Spleen (tissue), 11 donors: ENCODE data around the gene NXNL2. TPM values are rescaled to one million over a fixed set of nuclear protein-coding genes. Genes with fewer than 3 reads are reported as not detected.

ENCODE experiments used
- DNase-seq: peaks from one replicate; pipeline ENCODE4 v3.0.0-alpha.2; 2020
- H3K27ac ChIP-seq, 8 donors: fragments of 200-600 bp; sonication (generic) in 7 of 8; 1 replicate in 4 of 8; 2 replicates in 4 of 8; pipeline versions ENCODE4 v1.5.0 to v1.8.0; 2016 to 2021; ENCODE audit warnings: inconsistent platforms in 4 of 8, mild to moderate bottlenecking in 4 of 8, moderate library complexity in 1 of 8
- H3K27me3 ChIP-seq, 7 donors: fragments of 200-600 bp; sonication (generic) in 6 of 7; replicated peaks in 1 of 7; 1 replicate in 4 of 7; 2 replicates in 3 of 7; pipeline versions ENCODE4 v1.5.0 to v1.8.0; 2016 to 2021; ENCODE audit warnings: inconsistent platforms in 3 of 7, mild to moderate bottlenecking in 1 of 7
- H3K36me3 ChIP-seq, 6 donors: fragments of 200-600 bp; sonication (generic) in 5 of 6; 1 replicate in 4 of 6; 2 replicates in 2 of 6; pipeline versions ENCODE4 v1.5.0 to v1.8.0; 2016 to 2021; ENCODE audit warnings: inconsistent platforms in 2 of 6
- H3K4me1 ChIP-seq, 6 donors: fragments of 200-600 bp; sonication (generic) in 5 of 6; 1 replicate in 3 of 6; 2 replicates in 3 of 6; pipeline versions ENCODE4 v1.5.0 to v1.8.0; 2016 to 2021; ENCODE audit warnings: inconsistent platforms in 3 of 6
- H3K4me3 ChIP-seq, 8 donors: fragments of 200-600 bp; sonication (generic) in 7 of 8; 1 replicate in 4 of 8; 2 replicates in 4 of 8; pipeline versions ENCODE4 v1.5.0 to v1.8.0; 2016 to 2021; ENCODE audit warnings: inconsistent platforms in 4 of 8, mild to moderate bottlenecking in 4 of 8, moderate library complexity in 2 of 8
- H3K9me3 ChIP-seq, 8 donors: fragments of 200-600 bp; sonication (generic) in 7 of 8; 1 replicate in 4 of 8; 2 replicates in 4 of 8; pipeline versions ENCODE4 v1.5.0 to v1.8.0; 2016 to 2021; ENCODE audit warnings: inconsistent platforms in 4 of 8
- CTCF ChIP-seq, 11 experiments: fragments of 200-600 bp in 7 of 11; fragments of 450-650 bp in 4 of 11; sonication (generic) in 4 of 11; IDR thresholded peaks in 8 of 11; conservative IDR thresholded peaks in 3 of 11; 1 replicate in 7 of 11; 2 replicates in 4 of 11; pipeline versions ENCODE4 v1.4.0 to v1.8.0; 2016 to 2021; ENCODE audit warnings: antibody characterized with exemption in 11 of 11, inconsistent platforms in 4 of 11, mild to moderate bottlenecking in 1 of 11
- POLR2A ChIP-seq, 3 donors: fragments of 450-650 bp; IDR thresholded peaks; one replicate each; pipeline ENCODE4 v1.5.1; 2017; ENCODE audit warnings: antibody characterized with exemption in 3 of 3, mild to moderate bottlenecking in 1 of 3
- POLR2AphosphoS5 ChIP-seq, 3 donors: sonication (generic); formaldehyde crosslinking; IDR thresholded peaks; one replicate each; pipeline ENCODE4 v1.5.1; 2017; ENCODE audit warnings: antibody characterized with exemption in 3 of 3
- WGBS, 5 donors: extraction: QIAGEN DNeasy Blood & Tissue Kit in 3 of 5; methylation state at CpG; one replicate each; pipeline versions ENCODE4 v1.1.5 to v1.1.7; 2013 to 2018; 5-methylcytosine and 5-hydroxymethylcytosine counted together
- intact Hi-C: fragments of 100-400 bp; cut with DNase I; formaldehyde crosslinking; loops from one replicate; pipeline ENCODE4 v1.15.0; 2023; ENCODE audit warnings: low total_unique reads
- polyA plus RNA-seq, 3 donors: library from polyadenylated mRNA; stranded (reverse); fragments of 200-250 nt; gene quantifications; one replicate each; pipeline ENCODE4 v1.2.1, GENCODE V29; 2013
- total RNA-seq, 7 donors: library from RNA; depleted of rRNA in 3 of 7; stranded (reverse); fragments of >200 nt in 3 of 7; fragmentation: NEBNext Ultra II Directional in 4 of 7; extraction: Animal tissue kit (Norgen Biotek cat#: 25700) in 4 of 7; gene quantifications; one replicate each; pipeline versions ENCODE4 v1.1.0 to v1.2.1, GENCODE V29; 2016 to 2021
- donor health status: healthy with polysubstance abuse.
- donor health status: DM: no; HTN: no; CAD: no; lungs with moderate emphysema.
- donor health status: DM: no; HTN: no; CAD: no.
- donor health status: Bipolar disorder and iron deficiency.
- donor health status: healthy.
- donor health status: DM: no; HTN: no; CAD: no.
- donor health status: DM: yes; HTN: yes; CAD: no.

NXNL2 gene
- total and polyA plus RNA-seq, 10 donors: 0.22 to 0.94 (median 0.29) TPM; not detected in 5

- Histone ChIP-seq H3K27me3 (peaks cover 0 to 30% (median 7%) of the 10 kb centered on the region in 7 donors), H3K27ac (no peak overlapping the region), H3K36me3 (no peaks in the 10 kb centered on the region), H3K4me3 (no peak overlapping the region), H3K4me1 (peaks cover 0 to 17% (median 4%) of the 10 kb centered on the region in 6 donors), H3K9me3 (no peaks in the 10 kb centered on the region)
- DNase-seq: no peak
- TF ChIP-seq POLR2AphosphoS5 (IDR thresholded peaks at IDR 0.05) (no peak), CTCF (IDR thresholded peaks at IDR 0.05 in 8 of 11, conservative IDR thresholded peaks at IDR 0.05 in 3 of 11) (no peak), POLR2A (IDR thresholded peaks at IDR 0.05) (no peak)
- intact Hi-C loops: no loop called here
- WGBS, 5 donors: 74 to 86% (median 80%) methylated on average over 7 of the region's 7 CpGs
These were observed 7.4 kb upstream of the NXNL2 start for GRCh38 chr9:88527618-88528017.

GRCh38 chr9:88528080-88528790 is 6.7 kb upstream of the NXNL2 start:
- Histone ChIP-seq H3K4me3 (no peak overlapping the region), H3K36me3 (no peaks in the 10 kb centered on the region), H3K27me3 (peaks cover 0 to 36% (median 10%) of the 10 kb centered on the region in 7 donors), H3K27ac (no peak overlapping the region), H3K4me1 (peaks cover 0 to 23% (median 4%) of the 10 kb centered on the region in 6 donors), H3K9me3 (no peaks in the 10 kb centered on the region)
- intact Hi-C loops: no loop called here
- TF ChIP-seq POLR2AphosphoS5 (IDR thresholded peaks at IDR 0.05) (no peak), POLR2A (IDR thresholded peaks at IDR 0.05) (no peak), CTCF (IDR thresholded peaks at IDR 0.05 in 8 of 11, conservative IDR thresholded peaks at IDR 0.05 in 3 of 11) (no peak)
- WGBS, 5 donors: 79 to 90% (median 88%) methylated on average over 6 of the region's 6 CpGs
- no peak for DNase-seq

GRCh38 chr9:88529496-88529895 is 5.5 kb upstream of the NXNL2 start:
- TF ChIP-seq POLR2AphosphoS5 (IDR thresholded peaks at IDR 0.05) (no peak), CTCF (IDR thresholded peaks at IDR 0.05 in 8 of 11, conservative IDR thresholded peaks at IDR 0.05 in 3 of 11) (no peak), POLR2A (IDR thresholded peaks at IDR 0.05) (no peak)
- H3K4me1 ChIP-seq: peaks cover 0 to 36% (median 8%) of the 10 kb centered on the region in 6 donors
- WGBS, 5 donors: 80 to 93% (median 87%) methylated on average over 5 to 6 of the region's 6 CpGs
- intact Hi-C loops: no loop called here
- peaks cover 0 to 48% (median 10%) of the 10 kb centered on the region in 7 donors for H3K27me3 ChIP-seq
- H3K27ac ChIP-seq: peak overlapping the region in 2 of 8 donors; percentile 19 to 20
- no peaks in the 10 kb centered on the region for H3K9me3 ChIP-seq
- no peak overlapping the region for H3K4me3 ChIP-seq
- no peaks in the 10 kb centered on the region for H3K36me3 ChIP-seq
- DNase-seq: peak; percentile 29

DNA sequence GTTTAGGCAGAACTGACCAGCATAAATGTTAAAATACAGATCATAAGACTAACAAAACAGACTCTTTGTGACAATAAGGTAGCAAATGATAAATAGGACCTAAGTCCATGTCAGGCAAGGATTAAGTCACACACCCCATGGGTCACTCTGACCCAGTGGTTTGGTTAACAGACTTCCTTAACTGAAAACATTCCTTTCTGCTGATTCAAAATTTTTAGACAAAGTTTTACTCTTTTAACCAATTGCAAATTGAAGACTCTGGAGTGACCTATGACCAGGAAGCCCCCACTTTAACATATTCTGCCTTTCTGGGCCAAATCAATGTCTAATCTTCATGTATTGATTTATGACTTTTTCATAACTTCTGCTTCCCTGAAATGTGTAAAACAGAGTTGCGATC is 4.9 kb upstream of the NXNL2 start:
- Histone ChIP-seq H3K4me1 (peaks cover 0 to 42% (median 9%) of the 10 kb centered on the region in 6 donors), H3K36me3 (no peaks in the 10 kb centered on the region), H3K27me3 (peaks cover 0 to 51% (median 12%) of the 10 kb centered on the region in 7 donors), H3K9me3 (no peaks in the 10 kb centered on the region), H3K27ac (peak overlapping the region in 4 of 8 donors; percentile 1 to 32 (median 16)), H3K4me3 (no peak overlapping the region)
- WGBS, 5 donors: 27 to 54% (median 32%) methylated on average over 1 of the region's 1 CpG
- DNase-seq: no peak
- TF ChIP-seq POLR2A (IDR thresholded peaks at IDR 0.05) (no peak), CTCF (IDR thresholded peaks at IDR 0.05 in 8 of 11, conservative IDR thresholded peaks at IDR 0.05 in 3 of 11) (no peak), POLR2AphosphoS5 (IDR thresholded peaks at IDR 0.05) (no peak)
- intact Hi-C loops: no loop called here
